RKO (cell line): Measurements from ENCODE around the gene TAS2R19.

ENCODE experiments used
- DNase-seq: peaks from one replicate; pipeline ENCODE4 v3.0.0-alpha.2; 2016; ENCODE audit warnings: low spot score

The TAS2R19 gene

DNA sequence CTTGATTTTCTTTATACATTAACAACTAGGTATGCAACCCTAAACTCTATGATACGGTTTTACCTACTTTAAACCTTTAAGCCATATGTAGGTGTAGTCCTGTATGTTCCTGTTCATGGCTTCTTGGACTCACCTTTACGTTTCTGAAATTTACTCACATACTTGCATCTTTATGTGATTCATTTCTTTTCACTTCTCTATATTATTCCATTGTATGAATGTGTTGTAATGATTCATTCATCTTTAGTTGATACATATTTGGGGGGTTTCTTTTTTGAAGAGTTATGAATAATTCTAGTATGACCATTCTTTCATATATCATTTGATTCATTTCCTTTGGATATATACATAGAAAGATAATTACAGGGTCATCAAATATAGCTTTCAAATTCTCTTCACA, 33.3 kb downstream of the TAS2R19 start:
- DNase-seq, result no peak

DNA sequence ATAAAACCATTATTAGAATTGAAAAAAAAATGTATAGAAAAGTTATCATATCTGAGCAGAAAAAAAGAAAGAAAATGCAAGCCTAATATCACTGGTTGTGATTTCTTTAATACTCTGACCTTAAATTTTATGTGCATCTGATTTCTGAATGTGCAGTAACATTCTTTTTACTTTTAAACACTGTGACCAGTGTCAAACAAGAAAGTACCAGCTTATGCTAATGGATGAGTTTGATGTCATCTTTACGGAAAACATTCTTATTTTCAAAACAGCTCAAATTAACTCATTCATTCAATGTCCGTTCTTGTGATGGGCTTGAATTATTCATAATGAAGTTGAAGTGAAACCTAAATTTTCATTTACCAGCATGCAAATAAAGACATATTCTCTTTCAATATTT, 35.6 kb downstream of the TAS2R19 start, which contains the start of gene TAS2R50:
Gene TAS2R50, minus strand, starts transcription at position 101 of the 400 bp plus-strand sequence. Its CDS starts 52 bp downstream, at position 49.
- no peak for DNase-seq

DNA sequence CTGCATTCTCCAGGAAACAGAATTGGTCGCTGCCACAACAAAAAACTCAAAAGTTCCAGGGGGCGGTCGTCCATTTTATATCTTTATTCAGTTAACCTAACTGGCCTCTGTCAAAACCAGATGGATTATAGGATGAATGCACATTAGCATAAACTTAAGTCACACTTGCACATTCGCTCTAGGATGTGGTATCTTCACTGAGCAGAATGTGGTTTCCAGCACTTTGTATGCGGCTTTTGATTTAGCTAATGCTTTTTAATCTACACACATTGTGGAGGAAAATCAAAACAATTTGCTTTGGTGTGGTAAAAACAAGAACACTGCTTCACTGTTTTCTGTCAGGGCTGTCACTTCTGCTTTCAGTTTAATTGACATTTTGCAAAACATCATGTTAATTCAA, 40.2 kb downstream of the TAS2R19 start:
- DNase-seq, result no peak

DNA sequence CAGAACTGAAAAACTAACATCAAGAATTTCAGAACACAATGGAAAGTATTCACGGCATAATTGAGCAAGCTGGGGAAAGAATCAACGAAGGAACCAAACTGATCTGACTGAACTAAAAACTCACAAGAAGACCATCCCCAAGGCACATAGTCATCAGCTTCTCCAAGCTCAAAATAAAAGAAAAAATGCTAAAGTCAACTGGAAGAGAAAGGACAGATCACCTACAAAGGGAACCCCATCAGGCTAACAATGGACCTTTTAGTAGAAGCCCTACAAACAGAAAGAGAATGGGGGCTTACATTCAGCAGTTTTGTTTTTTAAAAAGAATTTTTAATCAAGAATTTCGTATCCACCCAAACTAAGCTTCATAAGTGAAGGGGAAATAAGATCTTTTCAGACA, 47.5 kb downstream of the TAS2R19 start:
- DNase-seq, result no peak
